Fibroblast of pulmonary artery (primary cell): ENCODE measurements around the gene AGPAT1.

Experiments
- DNase-seq: peaks from one replicate; pipeline ENCODE4 v3.0.0-alpha.2; 2010; ENCODE audit warnings: low read depth
- H3K4me3 ChIP-seq: replicated peaks from 2 replicates; pipeline ENCODE4 v1.5.1; 2011; ENCODE audit warnings: low read depth, mild to moderate bottlenecking, control low read depth, low read length, moderate library complexity
- CTCF ChIP-seq: IDR thresholded peaks from 2 replicates; pipeline ENCODE4 v1.5.1; 2011; ENCODE audit warnings: mild to moderate bottlenecking, control low read depth, low read length, inconsistent platforms; ENCODE audit errors: missing control alignments

The AGPAT1 gene

GRCh38 chr6:32167154-32167760 is 8.6 kb downstream of the AGPAT1 start:
- no peak for DNase-seq
- no peak for TF ChIP-seq CTCF

GRCh38 chr6:32166411-32167061 is 9.3 kb downstream of the AGPAT1 start:
- TF ChIP-seq CTCF, result no peak
- no peak for DNase-seq
- H3K4me3 ChIP-seq, result no peak overlapping the region

More at GRCh38 chr6:32167154-32167760, 8.6 kb downstream of the AGPAT1 start:
- no peak overlapping the region for H3K4me3 ChIP-seq

GRCh38 chr6:32164295-32164694 is 11.6 kb downstream of the AGPAT1 start, which contains the start of gene EGFL8:
TSS of gene EGFL8 (plus strand) at chr6:32164595. CDS start at chr6:32166166, 1,571 bp downstream.
- no peak for TF ChIP-seq CTCF
- H3K4me3 ChIP-seq, result no peak within 1 kb of the TSS
- DNase-seq, result no peak

- H3K4me3 ChIP-seq, result no peak overlapping the region
- TF ChIP-seq CTCF, result no peak
- no peak for DNase-seq
These were observed 12.2 kb downstream of the AGPAT1 start for GRCh38 chr6:32163559-32164258.

- H3K4me3 ChIP-seq, result no peak overlapping the region
- no peak for TF ChIP-seq CTCF
- DNase-seq, result no peak
These were observed 17.8 kb downstream of the AGPAT1 start for GRCh38 chr6:32158052-32158451.

- no peak for TF ChIP-seq CTCF
- H3K4me3 ChIP-seq, result no peak overlapping the region
- no peak for DNase-seq
These were observed 19.0 kb downstream of the AGPAT1 start for GRCh38 chr6:32156891-32157290.
